GM12864 (cell line): ENCODE results near the gene TTC33.

Experiments
- DNase-seq: peaks from one replicate; pipeline ENCODE4 v3.0.0-alpha.2; 2011; ENCODE audit warnings: low read depth
- H3K4me3 ChIP-seq: 2 replicates; pipeline ENCODE4 v1.5.1; 2011; ENCODE audit warnings: mild to moderate bottlenecking, low read depth, low read length, control low read depth
- TF ChIP-seq, protein P1 (sequence below): IDR thresholded peaks from 2 replicates; pipeline ENCODE4 v1.5.1; 2011; ENCODE audit warnings: low read depth, mild to moderate bottlenecking, moderate library complexity, low read length, control low read depth, inconsistent platforms; ENCODE audit errors: missing control alignments

TTC33 gene, protein sequence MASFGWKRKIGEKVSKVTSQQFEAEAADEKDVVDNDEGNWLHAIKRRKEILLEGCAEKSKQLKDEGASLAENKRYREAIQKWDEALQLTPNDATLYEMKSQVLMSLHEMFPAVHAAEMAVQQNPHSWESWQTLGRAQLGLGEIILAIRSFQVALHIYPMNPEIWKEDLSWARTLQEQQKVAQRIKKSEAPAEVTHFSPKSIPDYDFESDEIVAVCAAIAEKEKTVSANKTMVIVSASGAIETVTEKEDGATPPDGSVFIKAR

DNA sequence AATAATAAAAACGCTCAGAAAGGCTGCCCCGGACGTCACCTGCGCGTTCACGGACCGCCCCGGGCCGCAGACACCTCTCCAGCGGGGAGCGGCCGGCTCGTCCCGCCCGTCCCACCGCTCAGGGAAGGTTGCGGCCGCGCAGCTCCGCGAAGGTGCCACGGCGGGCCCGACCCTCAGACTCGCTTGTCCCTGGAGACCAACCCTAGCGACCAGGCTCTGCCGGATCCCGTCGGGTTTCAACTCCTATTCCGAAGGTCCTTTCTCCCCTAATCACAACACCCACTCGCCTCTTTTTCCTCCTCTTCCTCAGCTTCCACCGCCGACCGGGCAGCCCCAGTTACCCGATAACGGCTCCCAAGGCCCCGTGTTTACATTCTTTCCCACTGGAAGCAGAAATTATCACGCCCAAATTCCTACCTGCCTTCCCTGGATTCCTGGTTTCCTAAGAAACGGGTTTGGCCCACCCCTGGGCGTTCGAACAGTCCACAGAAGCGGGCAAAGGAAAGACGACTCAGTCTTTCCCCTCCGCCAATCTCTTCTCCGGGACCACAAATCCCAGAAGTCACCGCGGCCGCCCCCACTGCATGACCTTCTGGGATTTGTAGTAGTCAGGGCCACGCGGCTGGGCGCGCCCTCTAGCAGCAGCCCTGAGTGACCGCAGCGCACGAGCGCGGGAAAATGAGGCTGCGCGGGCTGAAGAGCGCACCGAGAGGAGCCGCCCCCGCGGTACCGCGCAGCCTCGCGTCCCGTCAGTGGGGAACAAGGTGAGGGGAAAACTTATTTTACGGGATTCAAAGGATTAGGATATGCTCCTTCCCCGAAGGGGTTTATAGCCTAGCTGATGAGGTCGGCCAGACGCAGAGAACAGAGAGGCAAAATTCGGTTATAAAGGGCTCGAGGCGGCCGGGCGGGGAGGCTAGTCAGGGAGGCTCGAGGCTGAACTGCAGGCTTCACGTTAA is at the start of gene TTC33:
Gene TTC33, minus strand, starts transcription at position 555 of the 959 bp plus-strand sequence. CDS start 8,943 bp downstream, outside the sequence.
- DNase-seq, result peak; percentile 87
- TF ChIP-seq, protein P1, sequence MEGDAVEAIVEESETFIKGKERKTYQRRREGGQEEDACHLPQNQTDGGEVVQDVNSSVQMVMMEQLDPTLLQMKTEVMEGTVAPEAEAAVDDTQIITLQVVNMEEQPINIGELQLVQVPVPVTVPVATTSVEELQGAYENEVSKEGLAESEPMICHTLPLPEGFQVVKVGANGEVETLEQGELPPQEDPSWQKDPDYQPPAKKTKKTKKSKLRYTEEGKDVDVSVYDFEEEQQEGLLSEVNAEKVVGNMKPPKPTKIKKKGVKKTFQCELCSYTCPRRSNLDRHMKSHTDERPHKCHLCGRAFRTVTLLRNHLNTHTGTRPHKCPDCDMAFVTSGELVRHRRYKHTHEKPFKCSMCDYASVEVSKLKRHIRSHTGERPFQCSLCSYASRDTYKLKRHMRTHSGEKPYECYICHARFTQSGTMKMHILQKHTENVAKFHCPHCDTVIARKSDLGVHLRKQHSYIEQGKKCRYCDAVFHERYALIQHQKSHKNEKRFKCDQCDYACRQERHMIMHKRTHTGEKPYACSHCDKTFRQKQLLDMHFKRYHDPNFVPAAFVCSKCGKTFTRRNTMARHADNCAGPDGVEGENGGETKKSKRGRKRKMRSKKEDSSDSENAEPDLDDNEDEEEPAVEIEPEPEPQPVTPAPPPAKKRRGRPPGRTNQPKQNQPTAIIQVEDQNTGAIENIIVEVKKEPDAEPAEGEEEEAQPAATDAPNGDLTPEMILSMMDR, result peak; percentile 56
- H3K4me3 ChIP-seq, result peak within 1 kb of the TSS; percentile 94

DNA sequence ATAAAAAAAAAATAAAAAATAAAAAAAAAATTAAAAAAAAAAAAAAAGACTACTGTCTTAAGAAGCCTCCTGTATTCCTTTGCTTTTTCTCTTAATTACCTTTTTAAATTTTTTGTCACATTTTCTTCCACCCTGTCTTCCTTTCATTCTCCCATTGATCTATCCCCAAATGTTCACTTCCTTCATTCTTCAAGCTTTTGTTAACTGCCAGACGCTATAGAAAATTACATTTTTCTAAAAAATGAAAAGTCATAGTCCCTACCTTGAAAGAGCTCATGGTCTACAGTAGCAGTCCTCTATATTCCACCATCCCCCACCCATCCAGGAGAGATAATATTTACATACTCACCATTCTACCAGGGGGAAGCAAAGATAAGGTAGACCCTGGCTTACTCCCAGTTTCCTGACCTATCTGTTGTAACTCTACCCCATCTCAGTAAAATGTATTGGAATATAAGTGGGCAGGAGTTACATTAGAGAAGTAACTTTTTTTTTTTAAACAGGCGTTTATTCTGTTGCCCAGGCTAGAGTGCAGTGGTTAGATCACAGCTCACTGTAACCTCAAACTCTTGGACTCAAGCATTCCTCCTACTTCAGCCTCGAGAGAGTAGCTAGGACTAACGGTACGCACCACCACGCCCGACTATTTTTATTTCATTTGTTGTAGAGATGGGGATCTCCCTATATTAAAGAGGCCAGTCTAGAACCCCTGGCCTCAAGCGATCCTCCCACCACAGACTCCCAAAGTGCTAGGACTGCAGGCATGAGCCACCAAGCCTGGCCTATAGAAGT is 46.2 kb upstream of the TTC33 start:
- DNase-seq, result no peak
- TF ChIP-seq, protein P1, result no peak
- H3K4me3 ChIP-seq, result no peak overlapping the region

DNA sequence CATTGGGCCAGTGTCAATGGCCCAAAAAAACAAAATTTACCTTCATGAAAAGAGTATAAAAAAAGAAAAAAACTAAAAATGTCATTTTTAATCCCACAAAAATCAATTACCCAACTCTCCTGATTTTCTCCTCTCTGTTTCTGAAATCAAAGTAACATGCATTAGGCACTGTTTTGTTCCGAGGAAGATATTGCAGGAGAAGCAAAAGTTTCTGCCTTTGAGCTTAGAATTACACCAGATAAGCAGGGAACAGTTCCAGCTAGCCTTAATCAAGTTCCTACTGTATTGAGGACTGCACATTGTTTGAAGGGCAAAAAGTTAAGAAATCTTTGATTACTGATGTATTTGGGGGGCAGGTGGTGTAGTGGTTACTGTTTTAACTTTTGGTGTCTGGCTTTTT is 43.5 kb upstream of the TTC33 start:
- TF ChIP-seq, protein P1, result no peak
- DNase-seq, result no peak
- H3K4me3 ChIP-seq, result no peak overlapping the region

DNA sequence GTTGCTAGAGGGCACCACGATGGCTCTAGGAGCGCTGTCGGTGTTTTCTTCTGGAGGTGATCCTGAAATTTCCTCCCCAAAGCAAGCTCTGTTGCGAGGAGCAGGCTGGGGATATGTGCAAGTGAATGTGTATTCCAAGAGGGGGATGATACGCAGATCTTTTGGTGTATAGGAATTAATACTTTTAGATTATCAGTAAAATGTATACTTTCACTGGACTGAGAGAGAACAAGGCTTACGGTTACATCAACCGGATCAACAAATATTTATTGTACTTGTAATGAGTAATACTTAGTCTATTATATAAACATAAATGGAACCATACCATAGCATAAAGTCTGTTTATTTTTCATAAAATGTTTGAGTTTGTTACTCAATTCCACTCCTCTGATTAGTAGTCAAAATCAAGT is 43.0 kb upstream of the TTC33 start:
- TF ChIP-seq, protein P1, result no peak
- peak overlapping the region; percentile 86 for H3K4me3 ChIP-seq
- no peak for DNase-seq

DNA sequence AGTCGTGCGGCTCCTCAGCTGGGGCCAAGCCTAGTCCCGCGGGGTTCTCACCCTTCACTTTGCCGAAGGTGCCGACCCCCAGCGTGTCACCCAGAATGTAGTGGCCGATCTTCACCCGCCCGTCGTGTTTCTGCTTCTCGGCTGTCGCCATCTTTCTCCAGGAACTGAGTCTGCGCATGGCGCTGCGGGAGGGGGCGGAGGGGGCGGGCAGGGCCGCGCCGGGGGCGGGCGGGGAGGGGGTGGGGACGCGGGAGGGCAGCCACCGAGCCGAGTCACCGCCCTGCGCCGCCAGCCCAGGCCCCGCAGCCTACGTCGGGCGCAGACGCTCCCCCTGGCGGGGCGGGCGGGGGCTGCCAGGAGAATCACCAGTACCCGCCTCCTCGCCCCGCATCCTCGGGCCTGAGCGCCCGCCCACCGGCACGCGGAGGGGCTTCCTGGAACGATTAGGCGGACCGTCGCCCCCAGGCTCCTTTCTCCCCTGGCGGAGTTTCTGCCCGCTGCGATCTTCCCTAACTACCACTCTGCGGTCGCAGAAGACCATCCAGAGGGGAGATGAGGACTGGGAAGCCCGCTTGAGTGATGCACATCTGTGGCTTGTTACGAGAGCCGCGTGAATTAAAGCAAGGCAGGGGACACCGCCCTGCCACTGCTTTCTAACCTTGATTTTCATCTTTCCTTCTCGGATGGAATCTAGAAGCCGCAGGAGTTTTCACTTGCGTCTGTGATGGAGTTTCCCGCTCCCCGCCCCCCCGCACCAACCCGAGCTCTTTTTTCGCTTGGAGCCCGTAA is 42.4 kb upstream of the TTC33 start, which contains the start of gene PRKAA1:
Gene PRKAA1, minus strand, starts transcription at position 363 of the 789 bp plus-strand sequence. Its CDS starts 185 bp downstream, at position 178.
- TF ChIP-seq, protein P1, result peak; percentile 66
- peak; percentile 42 for DNase-seq
- peak within 1 kb of the TSS; percentile 86 for H3K4me3 ChIP-seq
